ENCODE measurements around the gene NCKAP5. TPM values are rescaled to one million over a fixed set of nuclear protein-coding genes. Genes with fewer than 3 reads are reported as not detected.

The NCKAP5 gene
- total RNA-seq, 3 donors from 2014 or later (not counting 1 experiment from before 2014, with no cell fraction given), result 0.12 to 0.20 TPM; not detected in 1

- Histone ChIP-seq H3K9me3 (ENCODE audit: control insufficient read depth, insufficient read depth, low read length) (no peaks in the 10 kb centered on the region), H3K4me3 (ENCODE audit: low read length) (no peak overlapping the region), H3K27ac (ENCODE audit: low read length) (no peak overlapping the region), H3K27me3 (ENCODE audit: control insufficient read depth, insufficient read depth, low read length) (no peaks in the 10 kb centered on the region), H3K36me3 (ENCODE audit: control insufficient read depth, insufficient read depth, low read length) (no peaks in the 10 kb centered on the region), H3K4me1 (ENCODE audit: control insufficient read depth, insufficient read depth, low read length) (no peaks in the 10 kb centered on the region)
- WGBS (ENCODE audit: insufficient coverage), result 49% methylated on average over 4 of the region's 4 CpGs
- TF ChIP-seq, protein P1, sequence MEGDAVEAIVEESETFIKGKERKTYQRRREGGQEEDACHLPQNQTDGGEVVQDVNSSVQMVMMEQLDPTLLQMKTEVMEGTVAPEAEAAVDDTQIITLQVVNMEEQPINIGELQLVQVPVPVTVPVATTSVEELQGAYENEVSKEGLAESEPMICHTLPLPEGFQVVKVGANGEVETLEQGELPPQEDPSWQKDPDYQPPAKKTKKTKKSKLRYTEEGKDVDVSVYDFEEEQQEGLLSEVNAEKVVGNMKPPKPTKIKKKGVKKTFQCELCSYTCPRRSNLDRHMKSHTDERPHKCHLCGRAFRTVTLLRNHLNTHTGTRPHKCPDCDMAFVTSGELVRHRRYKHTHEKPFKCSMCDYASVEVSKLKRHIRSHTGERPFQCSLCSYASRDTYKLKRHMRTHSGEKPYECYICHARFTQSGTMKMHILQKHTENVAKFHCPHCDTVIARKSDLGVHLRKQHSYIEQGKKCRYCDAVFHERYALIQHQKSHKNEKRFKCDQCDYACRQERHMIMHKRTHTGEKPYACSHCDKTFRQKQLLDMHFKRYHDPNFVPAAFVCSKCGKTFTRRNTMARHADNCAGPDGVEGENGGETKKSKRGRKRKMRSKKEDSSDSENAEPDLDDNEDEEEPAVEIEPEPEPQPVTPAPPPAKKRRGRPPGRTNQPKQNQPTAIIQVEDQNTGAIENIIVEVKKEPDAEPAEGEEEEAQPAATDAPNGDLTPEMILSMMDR (IDR thresholded peaks at IDR 0.05), result no peak
- Mint-ChIP-seq H3K4me1 (no peaks in the 10 kb centered on the region), H3K4me3 (no peak overlapping the region), H3K9me3 (peaks cover 3 to 8% of the 10 kb centered on the region in 2 donors), H3K27ac (no peak overlapping the region), H3K27me3 (ENCODE audit: low read depth in 2 of 2) (no peaks in the 10 kb centered on the region), H3K36me3 (no peaks in the 10 kb centered on the region)
- DNase-seq (no peak), ATAC-seq (no peak)
- intact Hi-C loops (cut with micrococcal nuclease), result no loop called here
Observed at GRCh38 chr2:133421516-133422324, 146.5 kb downstream of the NCKAP5 start.

- Mint-ChIP-seq H3K36me3 (no peaks in the 10 kb centered on the region), H3K27me3 (ENCODE audit: low read depth in 2 of 2) (no peaks in the 10 kb centered on the region), H3K27ac (no peak overlapping the region), H3K4me1 (no peaks in the 10 kb centered on the region), H3K4me3 (no peak overlapping the region), H3K9me3 (peaks cover 3 to 8% of the 10 kb centered on the region in 2 donors)
- TF ChIP-seq, protein P1 (IDR thresholded peaks at IDR 0.05), result no peak
- Histone ChIP-seq H3K36me3 (ENCODE audit: control insufficient read depth, insufficient read depth, low read length) (no peaks in the 10 kb centered on the region), H3K27ac (ENCODE audit: low read length) (no peak overlapping the region), H3K9me3 (ENCODE audit: control insufficient read depth, insufficient read depth, low read length) (no peaks in the 10 kb centered on the region), H3K27me3 (ENCODE audit: control insufficient read depth, insufficient read depth, low read length) (no peaks in the 10 kb centered on the region), H3K4me3 (ENCODE audit: low read length) (no peak overlapping the region), H3K4me1 (ENCODE audit: control insufficient read depth, insufficient read depth, low read length) (no peaks in the 10 kb centered on the region)
- intact Hi-C loops (cut with micrococcal nuclease), result no loop called here
- WGBS (ENCODE audit: insufficient coverage), result 88% methylated on average over 6 of the region's 6 CpGs
- DNase-seq (no peak), ATAC-seq (no peak)
Observed at GRCh38 chr2:133420788-133421187, 147.5 kb downstream of the NCKAP5 start.

- H3K9me3 Mint-ChIP-seq, result peaks cover 3 to 6% of the 10 kb centered on the region in 2 donors
- 65% methylated on average over 3 of the region's 4 CpGs for WGBS (ENCODE audit: insufficient coverage)
- Histone ChIP-seq H3K27me3 (ENCODE audit: control insufficient read depth, insufficient read depth, low read length) (no peaks in the 10 kb centered on the region), H3K9me3 (ENCODE audit: control insufficient read depth, insufficient read depth, low read length) (no peaks in the 10 kb centered on the region), H3K27ac (ENCODE audit: low read length) (no peak overlapping the region), H3K36me3 (ENCODE audit: control insufficient read depth, insufficient read depth, low read length) (no peaks in the 10 kb centered on the region), H3K4me1 (ENCODE audit: control insufficient read depth, insufficient read depth, low read length) (no peaks in the 10 kb centered on the region), H3K4me3 (ENCODE audit: low read length) (no peak overlapping the region)
- TF ChIP-seq, protein P1 (IDR thresholded peaks at IDR 0.05), result no peak
- no peak overlapping the region for H3K27ac Mint-ChIP-seq
- no peaks in the 10 kb centered on the region for H3K36me3 Mint-ChIP-seq
- DNase-seq (no peak), ATAC-seq (no peak)
- H3K27me3 Mint-ChIP-seq (ENCODE audit: low read depth in 2 of 2), result no peaks in the 10 kb centered on the region
- no peaks in the 10 kb centered on the region for H3K4me1 Mint-ChIP-seq
- no peak overlapping the region for H3K4me3 Mint-ChIP-seq
- intact Hi-C loops (cut with micrococcal nuclease), result no loop called here
Observed at GRCh38 chr2:133418671-133419070, 149.6 kb downstream of the NCKAP5 start.
